ENCODE results near the gene POU3F1. TPM values are rescaled to one million over a fixed set of nuclear protein-coding genes. Genes with fewer than 3 reads are reported as not detected.

The POU3F1 gene
- total and polyA plus RNA-seq, 2 of the 4 experiments (the other 2 are of a cell fraction) = not detected

GRCh38 chr1:38071312-38072256 is 25.0 kb upstream of the POU3F1 start:
- no peak overlapping the region for H3K27ac ChIP-seq (ENCODE audit: insufficient read depth, low read length)
- TF ChIP-seq RAD21 (IDR thresholded peaks at IDR 0.05; ENCODE audit: low read length) = peak; percentile 41
- no peak for TF ChIP-seq BHLHE40 (IDR thresholded peaks at IDR 0.05; ENCODE audit: low read depth, low read length)
- peak; percentile 52 for TF ChIP-seq CTCF (conservative IDR thresholded peaks at IDR 0.05; ENCODE audit: low read depth, low read length)
- peak; percentile 44 for TF ChIP-seq SMC3 (IDR thresholded peaks at IDR 0.05; ENCODE audit: low read depth, low read length)
- no peaks in the 10 kb centered on the region for H3K9me3 ChIP-seq (ENCODE audit: control insufficient read depth, insufficient read depth, low read length)
- no peak overlapping the region for H2AK9ac ChIP-seq (replicated peaks; ENCODE audit: low read depth, low read length, poor library complexity)
- ChIA-PET POLR2A (ENCODE audit: unreplicated experiment) (interaction anchor here (0.5 kb wide), 1 partner anchor 48 kb away, joined by 3 read pairs; no protein-coding TSS in a partner anchor), CTCF (interaction anchor here (0.9 to 1.4 kb wide), 5 partner anchors 9 to 82 kb away, joined by 3 to 4 read pairs (median 3); no protein-coding TSS in a partner anchor)
- H3K4ac ChIP-seq (ENCODE audit: low read depth, low read length) = no peak overlapping the region
- no peak overlapping the region for H3K14ac ChIP-seq (replicated peaks; ENCODE audit: low read depth, low read length)
- H3K27me3 ChIP-seq (ENCODE audit: control insufficient read depth, insufficient read depth, low read length) = peaks cover 39% of the 10 kb centered on the region
- H3K9me1 ChIP-seq (ENCODE audit: insufficient read depth, low read length) = no peaks in the 10 kb centered on the region
- DNase-seq (peak; percentile 55), ATAC-seq (ENCODE audit: low read depth) (peak; percentile 93)
- no peaks in the 10 kb centered on the region for H3K4me1 ChIP-seq (ENCODE audit: control insufficient read depth, insufficient read depth, low read length)
- no peak overlapping the region for H2BK5ac ChIP-seq (ENCODE audit: low read depth, low read length, poor library complexity, severe bottlenecking)
- no peak overlapping the region for H3K4me2 ChIP-seq (ENCODE audit: low read depth, low read length)
- H3K79me1 ChIP-seq (ENCODE audit: low read depth in 1 of 2, low read length in 2 of 2) = no peaks in the 10 kb centered on the region
- dilution Hi-C loops (cut with HindIII; ENCODE audit: low sequenced_read_pairs, unreplicated experiment) (no loop called here), intact Hi-C loops (cut with micrococcal nuclease) (loop anchor here (1.0 kb wide), 1 partner anchor 45 kb away; no protein-coding TSS in a partner anchor), in situ Hi-C loops (cut with MboI; ENCODE audit: low sequenced_read_pairs) (no loop called here)
- H2AK5ac ChIP-seq (ENCODE audit: low read depth, low read length) = no peak overlapping the region
- no peak overlapping the region for H2BK15ac ChIP-seq (ENCODE audit: low read depth, low read length)
- no peak overlapping the region for H2BK120ac ChIP-seq (ENCODE audit: low read depth, low read length)
- H4K20me1 ChIP-seq (ENCODE audit: insufficient read depth, low read length) = no peaks in the 10 kb centered on the region; the same call in 1 of the 2 replicates
- no peak overlapping the region for H2BK20ac ChIP-seq (ENCODE audit: low read depth, low read length)
- H4K8ac ChIP-seq (ENCODE audit: low read depth in 2 of 2, low read length in 2 of 2) = no peak overlapping the region
- no peaks in the 10 kb centered on the region for H3K36me3 ChIP-seq (ENCODE audit: control insufficient read depth, insufficient read depth, low read length)
- H3K9ac ChIP-seq (ENCODE audit: low read depth, low read length) = no peak overlapping the region
- H3K4me3 ChIP-seq (ENCODE audit: insufficient read depth, low read depth, low read length) = no peak overlapping the region
- BruUV-seq (replicated peaks) = no TSS peak
- WGBS, 2 experiments (ENCODE audit: extremely low coverage in 2 of 2, insufficient read length in 1 of 2) = no CpG with 5 or more reads among the region's 10 CpGs
- no peak overlapping the region for H3K23ac ChIP-seq (ENCODE audit: low read depth, low read length)
- H3K56ac ChIP-seq (ENCODE audit: extremely low read depth, insufficient read depth, low read length) = no peak overlapping the region
- H4K91ac ChIP-seq (ENCODE audit: insufficient read depth, low read depth, low read length) = no peak overlapping the region
- H4K5ac ChIP-seq (ENCODE audit: low read depth, low read length) = no peak overlapping the region
- H3K18ac ChIP-seq (ENCODE audit: low read depth, low read length) = no peak overlapping the region
- no peak overlapping the region for H2AFZ ChIP-seq (replicated peaks; ENCODE audit: low read length, poor library complexity)
